Umbilical cord (tissue), 2 donors: ENCODE measurements around the gene CAPN15. TPM values are rescaled to one million over a fixed set of nuclear protein-coding genes. Genes with fewer than 3 reads are reported as not detected.
"Not testable (repeated sequence)": the region's sequence is repeated elsewhere in the genome, so short reads cannot be mapped to it uniquely, and the experiment has no call there.

Experiments used
- DNase-seq: peaks from one replicate; pipeline ENCODE4 v3.0.0-alpha.2; 2015; ENCODE audit warnings: low spot score
- total RNA-seq: library from RNA; depleted of rRNA; stranded (reverse); fragments of >200 nt; gene quantifications from one replicate; pipeline ENCODE4 v1.2.3, GENCODE V29; 2014; ENCODE audit warnings: low replicate concordance; ENCODE audit not compliant: insufficient read depth

CAPN15 gene
- total RNA-seq, 1 donor from 2014 or later: 26.5 TPM

DNA sequence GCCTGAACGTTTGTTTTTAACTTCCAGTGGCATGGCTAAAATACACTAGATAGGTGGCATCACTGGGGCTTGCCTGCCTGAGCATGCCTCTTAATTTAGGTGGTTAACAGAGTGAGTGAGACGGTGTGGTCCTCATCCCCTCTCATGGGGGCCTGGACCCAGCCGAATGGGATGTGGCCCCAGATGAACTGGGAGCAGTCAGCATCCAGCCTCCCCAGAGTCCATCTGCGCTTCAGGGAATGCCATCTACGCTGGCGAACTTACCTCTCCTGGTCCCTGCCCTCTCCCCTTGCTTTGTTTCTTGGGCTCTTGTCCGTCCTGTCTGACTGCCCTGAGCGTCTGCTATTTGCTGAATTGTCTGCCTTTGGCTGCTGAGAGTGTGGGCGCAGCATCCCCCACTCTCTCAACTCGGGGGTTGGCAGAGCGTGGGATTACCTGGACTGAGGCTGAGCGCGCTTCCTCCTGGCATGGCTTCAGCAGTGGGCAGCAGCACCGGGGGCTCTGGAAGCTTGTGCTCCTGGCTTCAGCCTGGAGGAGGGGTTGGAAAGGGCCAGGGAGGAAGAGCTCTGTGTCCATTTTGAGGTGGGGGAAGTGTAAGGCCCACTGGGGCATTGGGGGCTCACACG lies 64.5 kb downstream of the CAPN15 start:
- DNase-seq: no peak

DNA sequence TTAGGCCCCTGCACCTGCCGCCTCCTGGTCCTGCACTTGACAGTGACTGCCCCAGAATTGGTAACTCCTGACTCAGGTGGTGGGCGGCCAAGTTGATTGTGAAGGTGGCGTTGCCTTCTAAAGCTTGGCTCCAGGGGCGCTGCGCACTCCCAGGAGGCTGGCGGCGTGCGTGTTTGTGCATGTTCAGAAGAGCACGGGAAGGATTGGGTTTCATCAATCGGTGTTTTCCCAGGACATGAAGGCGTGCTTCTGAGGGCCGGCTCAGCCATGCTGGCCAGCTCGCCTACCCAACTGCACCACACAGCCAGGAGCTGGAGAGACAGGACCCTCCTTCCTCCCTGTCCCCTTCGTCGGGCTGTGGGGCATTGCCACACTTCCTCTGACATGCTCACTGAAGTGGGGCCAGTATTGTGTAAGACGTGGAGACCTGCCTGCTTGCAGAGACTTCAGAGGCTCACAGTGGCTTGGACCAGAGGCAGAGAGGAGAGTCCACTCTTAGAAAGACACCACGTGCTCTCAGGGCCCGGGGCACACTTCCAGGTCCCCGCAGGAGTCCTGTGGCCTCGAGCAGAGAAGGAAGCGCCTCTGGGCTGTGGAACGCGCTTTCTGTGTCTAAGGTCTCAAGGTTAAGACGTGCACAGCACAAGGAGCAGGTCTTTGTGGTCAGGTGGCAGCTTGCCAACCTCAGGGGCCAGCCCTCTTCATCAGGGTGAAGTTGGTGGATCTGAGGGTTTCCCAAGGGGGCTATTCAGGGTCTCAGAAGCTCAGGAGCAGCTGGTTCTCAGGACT lies 65.2 kb downstream of the CAPN15 start:
- DNase-seq: peak; percentile 65

DNA sequence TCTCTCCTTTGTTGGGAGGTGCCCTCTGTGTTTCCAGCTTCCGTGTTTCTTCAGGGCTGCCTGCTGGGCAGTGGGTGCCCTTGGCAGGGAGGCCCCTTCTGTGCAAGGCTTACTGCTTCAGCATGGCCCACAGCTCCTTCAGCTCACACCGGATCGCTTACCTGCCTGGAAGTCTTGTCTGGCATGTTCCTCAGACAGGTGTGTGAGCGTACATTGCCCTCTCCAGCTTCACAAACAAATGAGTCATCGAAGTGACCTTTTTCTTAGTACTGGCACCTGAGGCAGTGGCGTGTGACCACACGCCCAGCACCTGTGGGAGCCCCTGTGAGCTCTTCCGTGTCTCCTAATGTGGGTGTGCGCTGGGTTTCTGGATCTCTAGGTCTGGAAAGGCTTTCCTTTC lies 65.9 kb downstream of the CAPN15 start:
- DNase-seq: peak; percentile 70

- no peak for DNase-seq
Measured at GRCh38 chr16:593807-594206, 66.3 kb downstream of the CAPN15 start.

DNA sequence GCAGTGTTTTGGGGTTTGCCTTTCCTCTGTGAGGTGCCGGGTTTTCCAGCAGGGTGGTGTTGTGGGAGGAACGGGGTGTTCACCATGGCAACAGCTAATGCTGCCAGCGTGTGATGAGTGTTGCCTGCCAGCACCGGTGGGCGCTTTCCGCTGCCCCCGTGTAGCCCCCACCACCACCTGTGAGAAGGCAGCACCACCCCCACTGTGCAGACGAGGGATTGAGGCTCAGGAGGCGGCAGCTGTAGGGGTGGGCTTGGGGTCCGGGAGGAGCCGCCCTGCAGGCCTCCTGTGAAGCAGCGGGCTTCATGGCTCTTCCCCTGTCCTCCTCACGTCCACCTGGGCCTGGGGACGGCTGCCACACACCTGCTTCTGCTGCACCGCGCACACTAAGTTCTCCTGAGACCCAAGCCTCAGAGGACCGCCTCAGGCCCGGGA lies 67.6 kb downstream of the CAPN15 start:
- no peak for DNase-seq

DNA sequence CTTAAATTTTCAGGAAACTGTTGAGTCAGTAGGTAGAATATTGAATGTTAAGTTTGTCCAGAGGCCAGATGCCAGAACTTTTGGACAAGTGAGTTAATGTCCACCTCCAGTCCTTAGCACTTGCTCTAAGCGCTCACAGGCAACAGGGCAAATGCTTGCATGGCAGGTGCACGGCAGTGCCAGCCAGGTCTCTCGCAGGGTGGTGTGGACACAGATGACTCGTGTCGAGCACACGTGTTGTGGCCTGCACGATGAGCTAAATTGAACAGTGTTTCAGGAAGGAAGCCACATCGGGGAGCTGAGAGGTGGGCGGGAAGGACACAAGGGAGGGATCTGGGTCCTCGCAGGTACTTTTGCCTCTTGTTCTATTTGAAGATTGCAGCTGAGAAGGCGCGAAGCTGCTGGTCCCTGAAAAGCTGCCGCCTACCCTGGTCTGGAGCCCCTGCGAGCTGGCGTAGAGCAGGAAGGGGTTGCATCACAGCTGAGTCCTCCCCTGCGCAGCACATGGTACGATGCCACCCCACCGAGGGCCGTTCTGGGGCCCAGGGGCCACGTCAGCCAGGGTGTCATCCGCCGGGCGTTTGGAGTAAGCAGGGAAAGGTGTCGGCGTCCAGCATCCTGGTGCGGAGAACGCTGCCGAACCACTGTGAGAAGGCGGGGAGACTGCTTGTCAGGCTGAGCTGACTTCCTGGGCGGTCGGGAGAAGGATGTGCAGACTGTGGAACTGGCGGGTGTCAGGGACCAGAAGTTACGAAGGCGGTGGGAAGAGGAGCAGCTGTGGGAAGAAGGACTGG lies 68.6 kb downstream of the CAPN15 start:
- DNase-seq: no peak

DNA sequence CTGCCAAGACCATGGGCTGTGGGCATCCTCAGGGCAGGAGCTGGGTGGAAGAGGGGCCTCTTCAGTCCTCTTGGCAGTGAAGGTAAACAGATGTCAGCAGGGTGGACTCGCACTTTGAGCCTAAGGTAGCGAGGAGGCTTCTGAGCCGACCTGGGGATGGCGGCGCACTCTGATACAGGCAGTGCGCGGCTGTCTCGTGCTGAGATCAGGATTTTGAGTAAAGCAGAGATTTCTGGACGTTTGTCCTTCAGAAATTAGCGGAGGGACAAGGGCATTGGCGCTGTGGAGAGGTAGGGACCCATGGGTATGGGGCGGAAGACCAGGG lies 69.2 kb downstream of the CAPN15 start:
- no peak for DNase-seq

DNA sequence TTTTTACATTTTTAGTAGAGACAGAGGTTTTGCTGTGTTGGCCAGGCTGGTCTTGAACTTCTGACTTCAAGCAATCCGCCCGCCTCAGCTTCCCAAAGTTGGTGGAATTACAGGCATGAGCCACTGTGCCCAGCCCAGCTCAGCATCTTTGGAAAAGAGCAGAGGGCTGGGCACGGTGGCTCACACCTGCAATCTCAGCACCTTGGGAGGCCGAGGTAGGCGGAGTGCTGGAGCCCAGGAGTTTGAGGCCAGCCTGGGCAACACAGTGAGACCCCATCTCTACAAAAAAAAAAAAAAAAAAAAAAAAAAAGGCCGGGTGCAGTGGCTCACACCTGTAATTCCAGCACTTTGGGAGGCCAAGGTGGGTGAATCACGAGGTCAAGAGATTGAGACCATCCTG lies 70.1 kb downstream of the CAPN15 start:
- not testable (repeated sequence) for DNase-seq

GRCh38 chr16:598823-599739 lies 71.6 kb downstream of the CAPN15 start:
- DNase-seq: no peak

DNA sequence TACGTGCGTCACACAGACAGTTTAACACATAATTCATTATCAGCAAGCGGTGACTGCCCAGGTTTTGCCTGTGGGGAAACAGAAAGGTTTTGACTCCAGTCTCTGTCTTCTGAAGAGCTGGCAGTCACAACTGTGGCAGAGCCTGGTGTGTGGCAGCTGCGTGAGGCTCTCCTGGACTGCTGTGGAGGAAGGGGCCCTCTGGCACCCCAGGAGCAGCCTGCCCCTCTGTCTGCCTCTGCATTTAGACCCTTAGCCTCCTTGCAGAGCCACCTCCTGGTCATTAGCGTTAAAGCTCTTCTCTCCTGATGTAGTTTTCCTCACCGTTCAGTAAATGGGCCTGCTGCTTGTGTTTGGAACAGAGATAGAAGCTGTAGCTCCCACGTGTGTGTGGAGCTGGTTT lies 73.3 kb downstream of the CAPN15 start:
- DNase-seq: no peak

DNA sequence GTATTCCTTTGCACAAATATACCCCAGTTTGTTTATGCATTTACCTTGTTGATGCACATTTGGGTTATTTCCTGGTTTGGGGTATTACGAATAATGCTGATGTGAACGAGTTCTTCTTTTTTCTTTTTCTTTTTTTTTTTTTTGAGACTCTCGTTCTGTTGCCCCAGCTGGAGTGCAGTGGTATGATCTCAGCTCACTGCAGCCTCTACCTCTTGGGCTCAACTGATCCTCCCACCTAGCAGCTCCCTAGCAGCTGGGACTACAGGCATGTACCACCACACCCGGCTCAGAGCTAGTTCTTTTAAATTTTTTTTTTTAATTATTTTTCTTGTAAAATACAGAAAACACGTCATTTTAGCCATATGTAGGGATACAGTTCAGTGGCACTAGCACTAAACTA lies 76.4 kb downstream of the CAPN15 start:
- DNase-seq: no peak

Other genes starting within 250 kb of the CAPN15 start
- gene ARHGDIG, start 247.1 kb upstream of the CAPN15 start, total RNA-seq: 18.3 TPM
- 9.9 TPM for gene PDIA2, start 244.5 kb upstream of the CAPN15 start, total RNA-seq
- gene AXIN1, start 175.0 kb upstream of the CAPN15 start, total RNA-seq: 17.3 TPM
- gene MRPL28, start 157.2 kb upstream of the CAPN15 start, total RNA-seq: 36.8 TPM
- gene PGAP6, start 145.7 kb upstream of the CAPN15 start, total RNA-seq: 31.8 TPM
- 52.0 TPM for gene NME4, start 130.5 kb upstream of the CAPN15 start, total RNA-seq
- gene DECR2, start 125.8 kb upstream of the CAPN15 start, total RNA-seq: 0.48 TPM
- 11.8 TPM for gene RAB11FIP3, start 102.1 kb upstream of the CAPN15 start, total RNA-seq
- not detected for gene PRR35, start 32.7 kb downstream of the CAPN15 start, total RNA-seq
- 0.48 TPM for gene NHLRC4, start 39.3 kb downstream of the CAPN15 start, total RNA-seq
- 18.5 TPM for gene PIGQ, start 42.3 kb downstream of the CAPN15 start, total RNA-seq
- gene RAB40C, start 62.4 kb downstream of the CAPN15 start, total RNA-seq: 12.3 TPM
- 1.4 TPM for gene WFIKKN1, start 103.3 kb downstream of the CAPN15 start, total RNA-seq
- 48.6 TPM for gene METTL26, start 108.6 kb downstream of the CAPN15 start, total RNA-seq
- gene MCRIP2, start 114.1 kb downstream of the CAPN15 start, total RNA-seq: 24.6 TPM
- 30.8 TPM for gene WDR90, start 121.7 kb downstream of the CAPN15 start, total RNA-seq
- 33.2 TPM for gene RHOT2, start 140.4 kb downstream of the CAPN15 start, total RNA-seq
- gene RHBDL1, start 148.0 kb downstream of the CAPN15 start, total RNA-seq: 1.9 TPM
- gene STUB1, start 152.7 kb downstream of the CAPN15 start, total RNA-seq: 99.7 TPM
- 20.5 TPM for gene JMJD8, start 156.6 kb downstream of the CAPN15 start, total RNA-seq
- 2.6 TPM for gene WDR24, start 162.7 kb downstream of the CAPN15 start, total RNA-seq
- gene FBXL16, start 178.1 kb downstream of the CAPN15 start, total RNA-seq: not detected
- gene METRN, start 187.4 kb downstream of the CAPN15 start, total RNA-seq: 85.7 TPM
- gene ANTKMT, start 193.4 kb downstream of the CAPN15 start, total RNA-seq: 35.6 TPM
- gene CCDC78, start 198.7 kb downstream of the CAPN15 start, total RNA-seq: 0.24 TPM
- gene HAGHL, start 199.4 kb downstream of the CAPN15 start, total RNA-seq: 7.5 TPM
- 32.5 TPM for gene CIAO3, start 213.3 kb downstream of the CAPN15 start, total RNA-seq
- 26.2 TPM for gene MSLN, start 233.0 kb downstream of the CAPN15 start, total RNA-seq